HG02870 (cell line): ENCODE data around the gene PARP14.
"Not testable (repeated sequence)": the region's sequence is repeated elsewhere in the genome, so short reads cannot be mapped to it uniquely, and the experiment has no call there.

ENCODE experiments used
- ATAC-seq: cut with Tn5 transposase; IDR thresholded peaks from one replicate; pipeline ENCODE4 v1.9.1; 2021; ENCODE audit warnings: mild to moderate bottlenecking, moderate library complexity; ENCODE audit not compliant: unreplicated experiment

PARP14 gene

GRCh38 chr3:122719273-122719921, 38.8 kb downstream of the PARP14 start:
- no peak for ATAC-seq

DNA sequence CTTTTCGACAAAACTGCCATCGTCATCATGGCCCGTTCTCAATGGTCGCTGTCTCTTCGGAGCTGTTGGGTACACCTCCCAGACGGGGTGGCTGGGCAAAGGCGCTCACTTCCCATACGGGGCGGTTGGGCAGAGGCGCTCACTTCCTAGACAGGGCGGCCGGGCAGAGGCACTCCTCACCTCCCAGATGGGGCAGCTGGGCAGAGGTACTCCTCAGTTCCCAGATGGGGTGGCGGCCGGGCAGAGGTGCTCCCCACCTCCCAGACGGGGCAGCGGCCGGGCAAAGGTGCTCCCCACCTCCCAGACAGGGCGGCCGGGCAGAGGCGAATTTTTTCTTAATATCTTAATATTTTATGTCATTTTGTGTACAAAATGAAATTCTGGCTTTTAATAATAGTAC, 44.5 kb downstream of the PARP14 start:
- no peak for ATAC-seq

GRCh38 chr3:122727294-122727693, 46.7 kb downstream of the PARP14 start:
- no peak for ATAC-seq

GRCh38 chr3:122727766-122728165, 47.1 kb downstream of the PARP14 start:
- ATAC-seq, result no peak

- no peak for ATAC-seq
Measured at GRCh38 chr3:122728186-122728585, 47.5 kb downstream of the PARP14 start.

DNA sequence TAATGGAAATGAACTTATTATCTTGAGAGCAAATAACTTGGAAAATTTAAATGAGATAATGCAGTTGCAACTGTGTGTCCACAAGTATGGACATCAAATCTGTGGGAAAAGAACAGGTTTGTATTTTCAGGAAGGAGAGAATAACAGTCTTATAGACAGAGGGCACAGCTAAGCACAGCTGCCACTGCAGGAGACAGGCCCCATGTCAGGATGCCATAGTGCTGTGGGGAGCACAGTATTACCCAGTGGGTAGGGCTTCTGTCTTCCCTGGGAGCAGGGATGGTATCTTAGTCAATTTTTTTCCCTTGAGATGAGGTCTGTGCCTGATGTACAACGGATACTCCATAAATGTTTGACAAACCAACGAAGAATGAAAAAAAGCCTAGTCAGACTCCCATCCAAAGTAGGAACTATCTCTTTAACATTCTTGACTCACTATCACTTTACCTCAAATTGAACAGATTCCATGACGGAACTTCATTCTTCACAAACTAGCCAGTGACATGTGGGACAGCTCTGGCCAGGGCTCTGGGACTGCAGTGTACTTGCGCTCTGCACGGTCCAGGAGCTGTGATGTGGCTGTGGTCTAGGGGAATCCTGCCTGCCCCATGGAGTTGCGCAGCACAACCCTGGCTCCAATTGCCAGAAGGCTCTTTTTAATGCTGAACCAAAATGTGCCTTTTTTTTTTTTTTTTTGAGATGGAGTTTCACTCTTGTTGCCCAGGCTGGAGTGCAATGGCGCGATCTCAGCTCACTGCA, 48.3 kb downstream of the PARP14 start:
- ATAC-seq, result no peak

DNA sequence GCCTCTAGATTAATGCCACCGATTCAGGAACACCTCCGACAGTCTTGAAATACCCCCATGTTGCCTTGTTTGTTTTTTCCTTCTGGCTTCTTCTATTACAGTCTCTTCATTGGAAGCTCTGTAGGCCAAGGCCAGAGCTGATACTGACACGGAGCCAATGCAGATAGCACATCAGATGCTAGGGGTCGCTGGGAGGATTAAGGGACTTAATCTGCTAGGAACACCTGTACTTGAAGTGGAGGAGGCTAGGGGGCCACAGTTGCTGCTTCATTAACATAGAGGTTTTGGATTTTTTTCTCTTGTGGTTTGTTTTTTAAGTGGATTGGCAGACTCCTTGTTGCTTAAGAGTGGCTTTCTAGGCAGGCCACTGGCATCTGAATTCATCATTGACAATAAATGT, 49.6 kb downstream of the PARP14 start:
- ATAC-seq, result no peak

GRCh38 chr3:122732682-122733525, 52.3 kb downstream of the PARP14 start:
- not testable (repeated sequence) for ATAC-seq

- ATAC-seq, result no peak
Measured at GRCh38 chr3:122739172-122739571, 58.5 kb downstream of the PARP14 start.

DNA sequence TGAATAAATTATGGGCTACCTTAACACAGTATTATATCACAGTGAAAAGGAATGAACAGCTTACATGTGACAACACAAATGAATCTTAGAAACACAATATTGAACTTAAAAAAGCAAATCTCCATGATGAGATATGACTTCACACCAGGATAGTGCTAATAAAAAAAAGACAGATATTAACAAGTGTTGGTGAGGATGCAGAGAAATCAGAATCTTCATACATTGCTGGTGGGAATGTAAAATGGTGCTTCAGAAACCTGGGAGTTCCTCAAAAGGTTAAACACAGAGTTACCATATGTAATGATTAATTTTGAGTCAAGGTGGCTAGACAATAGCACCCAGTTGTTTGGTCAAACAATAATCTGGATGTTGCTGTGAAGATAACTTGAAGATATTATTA, 61.6 kb downstream of the PARP14 start:
- ATAC-seq, result no peak

DNA sequence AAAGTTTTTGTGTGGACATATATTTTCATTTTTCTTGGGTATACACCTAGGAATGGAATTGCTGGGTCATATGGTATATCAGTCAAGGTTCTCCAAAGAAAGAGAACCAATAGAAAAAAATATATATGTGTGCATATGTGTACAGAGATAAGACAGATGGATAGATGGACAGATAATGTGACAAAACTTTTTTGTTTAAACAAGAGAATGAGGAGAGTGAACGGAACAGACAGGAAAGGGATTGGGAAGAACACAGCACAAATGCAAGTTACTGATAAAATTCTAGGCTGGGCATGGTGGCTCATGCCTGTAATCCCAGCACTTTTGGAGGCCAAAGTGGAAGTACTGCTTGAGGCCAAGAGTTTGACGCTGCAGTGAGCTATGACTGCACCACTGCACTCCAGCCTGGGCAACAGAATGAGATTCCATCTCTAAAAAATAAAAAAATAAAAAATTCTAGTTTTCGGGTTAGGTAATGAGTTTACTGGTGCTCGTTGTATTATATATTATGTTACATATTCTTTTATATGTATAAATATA, 63.0 kb downstream of the PARP14 start:
- ATAC-seq, result no peak

DNA sequence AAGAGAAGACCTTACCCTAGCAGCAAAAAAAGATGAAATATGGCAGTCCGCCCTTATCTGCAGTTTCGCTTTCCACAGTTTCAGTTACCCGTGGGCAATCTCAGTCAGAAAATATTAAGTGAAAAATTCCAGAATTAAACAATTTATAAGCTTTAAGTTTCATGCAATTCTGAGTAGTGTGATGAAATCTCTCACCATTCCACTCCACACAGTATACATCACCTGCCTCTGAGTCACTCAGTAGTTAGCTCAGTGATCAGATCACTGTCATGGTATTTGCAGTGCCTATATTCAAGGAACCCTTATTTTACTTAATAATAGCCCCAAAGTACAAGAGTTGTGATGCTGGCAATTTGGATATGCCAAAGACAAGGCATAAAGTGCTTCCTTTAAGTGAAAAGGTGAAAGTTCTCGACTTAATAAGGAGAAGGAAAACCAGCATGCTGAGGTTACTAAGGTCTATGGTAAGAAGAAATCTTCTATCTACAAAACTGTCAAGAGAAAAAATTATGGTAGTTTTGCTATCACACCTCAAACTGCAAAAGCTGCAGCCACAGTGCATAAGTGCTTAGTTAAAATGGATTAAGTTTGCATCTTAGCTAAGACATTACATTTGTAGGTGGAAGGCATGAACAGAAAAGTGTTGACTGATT, 64.9 kb downstream of the PARP14 start:
- ATAC-seq, result no peak

DNA sequence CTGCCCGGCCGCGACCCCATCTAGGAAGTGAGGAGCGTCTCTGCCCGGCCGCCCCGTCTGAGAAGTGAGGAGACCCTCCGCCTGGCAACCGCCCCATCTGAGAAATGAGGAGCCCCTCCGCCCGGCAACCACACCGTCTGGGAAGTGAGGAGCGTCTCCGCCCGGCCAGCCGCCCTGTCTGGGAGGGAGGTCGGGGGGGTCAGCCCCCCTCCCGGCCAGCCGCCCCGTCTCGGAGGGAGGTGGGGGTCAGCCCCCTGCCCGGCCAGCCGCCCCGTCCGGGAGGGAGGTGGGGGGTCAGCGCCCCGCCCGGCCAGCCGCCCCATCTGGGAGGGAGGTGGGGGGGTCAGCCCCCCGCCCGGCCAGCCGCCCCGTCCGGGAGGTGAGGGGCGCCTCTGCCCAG, 66.7 kb downstream of the PARP14 start:
- ATAC-seq, result not testable (repeated sequence)

DNA sequence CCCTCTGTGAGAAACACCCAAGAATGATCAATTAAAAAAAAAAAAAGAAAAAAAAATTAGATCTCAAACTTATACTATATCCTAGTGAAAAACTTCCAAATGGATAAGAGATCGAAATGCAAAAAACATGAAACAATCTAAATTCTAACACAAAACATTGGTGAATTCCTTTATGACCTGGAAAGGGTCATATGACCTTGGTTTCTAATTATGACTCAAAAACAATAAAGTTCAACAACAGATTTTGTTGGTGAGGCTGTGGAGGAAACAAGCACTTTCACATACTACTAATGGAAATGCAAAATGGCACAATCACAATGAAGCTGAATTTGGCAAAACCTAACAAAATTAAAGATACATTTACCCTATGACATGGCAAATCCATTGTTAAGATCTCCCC, 67.7 kb downstream of the PARP14 start:
- ATAC-seq, result no peak

- no peak for ATAC-seq
Measured at GRCh38 chr3:122754929-122755328, 74.3 kb downstream of the PARP14 start.

DNA sequence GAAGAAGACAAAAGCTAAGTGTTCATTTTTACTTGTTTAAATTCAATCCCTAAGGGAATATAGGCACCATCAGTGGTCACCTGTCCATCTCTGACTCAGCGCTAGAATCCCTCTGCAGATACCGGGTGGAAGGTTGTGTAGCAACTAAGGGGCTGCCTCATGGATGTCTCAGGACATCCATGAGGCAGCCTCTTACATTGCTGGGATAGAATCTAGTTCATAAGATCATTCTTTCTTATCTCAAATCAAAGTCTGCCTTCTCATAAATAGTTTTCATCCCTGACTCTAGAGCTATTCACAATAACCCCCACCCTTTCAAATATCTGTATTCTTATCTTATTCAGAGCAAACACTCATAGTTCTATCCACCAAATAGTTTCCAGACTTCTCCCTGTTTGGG, 74.9 kb downstream of the PARP14 start:
- no peak for ATAC-seq

- ATAC-seq, result no peak
Measured at GRCh38 chr3:122758877-122759560, 78.4 kb downstream of the PARP14 start.

GRCh38 chr3:122760453-122761271, 80.0 kb downstream of the PARP14 start:
- ATAC-seq, result no peak

GRCh38 chr3:122766430-122766829, 85.8 kb downstream of the PARP14 start:
- no peak for ATAC-seq
